Activated B cell treated with CpG ODN at 0.5 μM for 24 hours (primary cell): Measurements from ENCODE around the gene SERPIND1. TPM values are rescaled to one million over a fixed set of nuclear protein-coding genes. Genes with fewer than 3 reads are reported as not detected.

ENCODE experiments used
- ATAC-seq: fragments of 200-7000 bp; cut with Tn5 transposase; one replicate; pipeline ENCODE4 v1.10.0; 2021; ENCODE audit warnings: low read depth, mild to moderate bottlenecking, moderate library complexity
- CTCF ChIA-PET: fragments of 350-600 bp; sonication (Branson Sonifier 250); formaldehyde crosslinking; loops from one replicate; lab custom pipeline; 2021; ENCODE audit warnings: antibody characterized with exemption; lab: Charles Lee
- POLR2A ChIA-PET: fragments of 350-600 bp; sonication (Branson Sonifier 250); formaldehyde crosslinking; loops from one replicate; lab custom pipeline; 2021; ENCODE audit warnings: antibody characterized with exemption; lab: Charles Lee
- DNase-seq: peaks from one replicate; pipeline ENCODE4 v3.0.0; 2022
- H3K27ac Mint-ChIP-seq: one replicate; pipeline ENCODE4 v1.8.0; 2020; ENCODE audit warnings: mixed read lengths
- H3K27me3 Mint-ChIP-seq: one replicate; pipeline ENCODE4 v1.8.0; 2021; ENCODE audit warnings: mixed read lengths
- H3K36me3 Mint-ChIP-seq: one replicate; pipeline ENCODE4 v1.8.0; 2021; ENCODE audit warnings: low read depth, mixed read lengths
- H3K4me1 Mint-ChIP-seq: one replicate; pipeline ENCODE4 v1.8.0; 2021; ENCODE audit warnings: mixed read lengths
- H3K4me3 Mint-ChIP-seq: one replicate; pipeline ENCODE4 v1.8.0; 2020; ENCODE audit warnings: mild to moderate bottlenecking, mixed read lengths
- H3K9me3 Mint-ChIP-seq: one replicate; pipeline ENCODE4 v1.8.0; 2020; ENCODE audit warnings: mixed read lengths
- CTCF ChIP-seq: fragments of 200-600 bp; IDR thresholded peaks from one replicate; pipeline ENCODE4 v1.8.0; 2022; ENCODE audit warnings: antibody characterized with exemption, mild to moderate bottlenecking
- intact Hi-C: fragments of 100-400 bp; cut with micrococcal nuclease; formaldehyde crosslinking; loops from one replicate; pipeline ENCODE4 v1.15.1; 2024
- total RNA-seq: library from RNA; stranded (reverse); gene quantifications from 2 replicates; pipeline ENCODE4 v1.2.3, GENCODE V29; 2022

SERPIND1 gene
- total RNA-seq, 1 donor from 2014 or later, result not detected

- intact Hi-C loops, result no loop called here
- Mint-ChIP-seq H3K27ac (no peak overlapping the region), H3K4me3 (no peak overlapping the region), H3K9me3 (no peaks in the 10 kb centered on the region), H3K4me1 (peaks cover 10% of the 10 kb centered on the region), H3K27me3 (no peaks in the 10 kb centered on the region), H3K36me3 (peaks cover 80% of the 10 kb centered on the region)
- TF ChIP-seq CTCF, result no peak
- DNase-seq (no peak), ATAC-seq (no peak)
- ChIA-PET POLR2A (no interaction called here), CTCF (no interaction called here)
These were observed 37.3 kb downstream of the SERPIND1 start for GRCh38 chr22:20811171-20811570.

- ATAC-seq, result no peak
- POLR2A ChIA-PET, result no interaction called here
- Mint-ChIP-seq H3K4me1 (peaks cover 10% of the 10 kb centered on the region), H3K27ac (no peak overlapping the region), H3K36me3 (peaks cover 82% of the 10 kb centered on the region), H3K4me3 (no peak overlapping the region), H3K9me3 (no peaks in the 10 kb centered on the region), H3K27me3 (no peaks in the 10 kb centered on the region)
- intact Hi-C loops, result no loop called here
- no peak for TF ChIP-seq CTCF
- DNase-seq, result no peak
- CTCF ChIA-PET, result no interaction called here
These were observed 38.2 kb downstream of the SERPIND1 start for GRCh38 chr22:20811971-20812660.

GRCh38 chr22:20813056-20813455, 39.1 kb downstream of the SERPIND1 start:
- ChIA-PET CTCF (interaction anchor here (1.5 kb wide), 1 partner anchor 28 kb away, joined by 3 read pairs; no protein-coding TSS in a partner anchor), POLR2A (no interaction called here)
- Mint-ChIP-seq H3K27ac (no peak overlapping the region), H3K4me1 (peaks cover 10% of the 10 kb centered on the region), H3K27me3 (no peaks in the 10 kb centered on the region), H3K36me3 (peaks cover 79% of the 10 kb centered on the region), H3K9me3 (no peaks in the 10 kb centered on the region), H3K4me3 (no peak overlapping the region)
- DNase-seq (no peak), ATAC-seq (no peak)
- no peak for TF ChIP-seq CTCF
- intact Hi-C loops, result no loop called here

- Mint-ChIP-seq H3K4me3 (no peak overlapping the region), H3K4me1 (peaks cover 3% of the 10 kb centered on the region), H3K9me3 (no peaks in the 10 kb centered on the region), H3K27ac (no peak overlapping the region), H3K27me3 (no peaks in the 10 kb centered on the region), H3K36me3 (peaks cover 81% of the 10 kb centered on the region)
- no peak for TF ChIP-seq CTCF
- ChIA-PET CTCF (interaction anchor here (1.5 kb wide), 1 partner anchor 30 kb away, joined by 3 read pairs; no protein-coding TSS in a partner anchor), POLR2A (no interaction called here)
- no peak for ATAC-seq
- intact Hi-C loops, result no loop called here
- DNase-seq, result no peak
These were observed 40.4 kb downstream of the SERPIND1 start for GRCh38 chr22:20814221-20814808.

GRCh38 chr22:20815477-20816050, 41.7 kb downstream of the SERPIND1 start:
- ChIA-PET CTCF (no interaction called here), POLR2A (no interaction called here)
- Mint-ChIP-seq H3K4me3 (no peak overlapping the region), H3K27me3 (no peaks in the 10 kb centered on the region), H3K4me1 (no peaks in the 10 kb centered on the region), H3K9me3 (no peaks in the 10 kb centered on the region), H3K36me3 (peaks cover 81% of the 10 kb centered on the region), H3K27ac (no peak overlapping the region)
- ATAC-seq (no peak), DNase-seq (no peak)
- intact Hi-C loops, result no loop called here
- TF ChIP-seq CTCF, result no peak
